GM10266 (cell line): ENCODE measurements around the gene TSPAN11.

Experiments
- DNase-seq: peaks from one replicate; pipeline ENCODE4 v3.0.0; 2012; ENCODE audit errors: extremely low spot score
- TF ChIP-seq, protein P1 (sequence below): IDR thresholded peaks from 2 replicates; pipeline ENCODE4 v1.5.1; 2012; ENCODE audit warnings: mild to moderate bottlenecking, low read depth; ENCODE audit not compliant: control insufficient read depth, insufficient read depth; ENCODE audit errors: missing control alignments

The TSPAN11 gene

DNA sequence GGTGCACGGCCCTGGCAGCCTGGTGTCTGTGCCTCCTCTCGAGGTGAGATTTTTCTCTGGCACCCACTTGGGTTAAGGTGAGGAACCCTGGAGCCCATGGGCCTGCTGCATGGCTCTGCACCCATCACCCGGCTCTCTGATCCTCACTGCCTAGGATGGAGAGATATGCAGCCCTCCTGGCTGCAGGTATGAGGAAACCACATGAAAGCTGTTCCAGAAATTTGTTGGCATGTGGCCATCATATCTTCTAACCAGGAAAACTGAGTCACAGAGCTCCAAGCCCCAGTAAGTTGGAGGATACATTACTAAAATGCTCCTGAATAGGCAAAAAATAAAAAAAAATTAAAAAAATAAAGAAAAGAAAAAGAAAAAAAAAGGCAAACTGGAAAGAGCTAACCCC is 107.8 kb downstream of the TSPAN11 start:
- DNase-seq, result no peak
- TF ChIP-seq, protein P1, sequence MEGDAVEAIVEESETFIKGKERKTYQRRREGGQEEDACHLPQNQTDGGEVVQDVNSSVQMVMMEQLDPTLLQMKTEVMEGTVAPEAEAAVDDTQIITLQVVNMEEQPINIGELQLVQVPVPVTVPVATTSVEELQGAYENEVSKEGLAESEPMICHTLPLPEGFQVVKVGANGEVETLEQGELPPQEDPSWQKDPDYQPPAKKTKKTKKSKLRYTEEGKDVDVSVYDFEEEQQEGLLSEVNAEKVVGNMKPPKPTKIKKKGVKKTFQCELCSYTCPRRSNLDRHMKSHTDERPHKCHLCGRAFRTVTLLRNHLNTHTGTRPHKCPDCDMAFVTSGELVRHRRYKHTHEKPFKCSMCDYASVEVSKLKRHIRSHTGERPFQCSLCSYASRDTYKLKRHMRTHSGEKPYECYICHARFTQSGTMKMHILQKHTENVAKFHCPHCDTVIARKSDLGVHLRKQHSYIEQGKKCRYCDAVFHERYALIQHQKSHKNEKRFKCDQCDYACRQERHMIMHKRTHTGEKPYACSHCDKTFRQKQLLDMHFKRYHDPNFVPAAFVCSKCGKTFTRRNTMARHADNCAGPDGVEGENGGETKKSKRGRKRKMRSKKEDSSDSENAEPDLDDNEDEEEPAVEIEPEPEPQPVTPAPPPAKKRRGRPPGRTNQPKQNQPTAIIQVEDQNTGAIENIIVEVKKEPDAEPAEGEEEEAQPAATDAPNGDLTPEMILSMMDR, result no peak

- DNase-seq, result no peak
- TF ChIP-seq, protein P1, result no peak
These were observed 108.7 kb downstream of the TSPAN11 start for GRCh38 chr12:31035226-31035625.

GRCh38 chr12:31035967-31036665 is 109.6 kb downstream of the TSPAN11 start:
- no peak for DNase-seq
- TF ChIP-seq, protein P1, result no peak

- DNase-seq, result no peak
- TF ChIP-seq, protein P1, result no peak
These were observed 110.5 kb downstream of the TSPAN11 start for GRCh38 chr12:31037028-31037427.

DNA sequence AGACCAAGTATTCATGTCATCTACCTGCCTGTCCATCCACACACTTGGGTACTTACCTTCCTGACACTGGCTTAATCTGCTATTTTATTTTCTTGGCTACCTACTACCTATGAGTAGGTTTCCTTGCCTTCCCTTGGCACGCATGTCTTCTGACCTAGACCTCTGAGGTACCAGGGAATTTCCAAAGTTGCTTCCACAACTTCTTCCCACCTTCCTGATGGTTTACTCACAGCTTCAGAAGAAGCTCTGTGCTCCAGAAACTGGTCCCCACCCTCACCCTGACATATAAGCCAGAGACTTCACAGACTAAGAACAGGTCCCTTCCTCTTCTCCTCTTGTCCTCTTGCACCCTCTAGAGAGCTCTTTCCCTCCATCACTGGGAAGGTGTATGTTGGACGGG is 111.4 kb downstream of the TSPAN11 start:
- TF ChIP-seq, protein P1, result peak; percentile 18
- DNase-seq, result no peak

GRCh38 chr12:31041033-31041564 is 114.6 kb downstream of the TSPAN11 start:
- TF ChIP-seq, protein P1, result no peak
- DNase-seq, result no peak
